HG03460 (cell line): ENCODE measurements around the gene FIP1L1.

Source experiments
- ATAC-seq: cut with Tn5 transposase; IDR thresholded peaks from one replicate; pipeline ENCODE4 v1.9.1; 2021; ENCODE audit not compliant: unreplicated experiment

The FIP1L1 gene

GRCh38 chr4:53499791-53500190 is 122.3 kb downstream of the FIP1L1 start:
- no peak for ATAC-seq

- no peak for ATAC-seq
These were observed 123.1 kb downstream of the FIP1L1 start for GRCh38 chr4:53500546-53500945.

DNA sequence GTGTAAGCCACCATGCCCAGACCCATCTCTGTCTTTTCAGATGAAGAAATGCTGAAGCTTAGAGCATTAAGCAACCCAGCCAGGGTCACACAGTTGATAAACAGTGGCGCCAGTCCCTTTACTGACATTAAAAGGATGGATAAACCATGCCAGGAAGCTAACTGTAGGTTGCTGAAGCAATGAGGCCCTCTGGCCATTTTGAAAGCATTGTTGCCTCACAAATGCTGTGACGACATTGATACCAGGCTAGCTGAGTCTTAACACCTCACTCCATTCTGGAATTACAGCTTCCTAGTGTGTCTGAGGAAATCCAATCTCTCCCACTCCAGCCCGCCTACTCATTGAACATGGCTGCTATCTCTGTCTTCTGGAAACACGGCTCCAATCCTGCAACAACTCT is 124.1 kb downstream of the FIP1L1 start:
- no peak for ATAC-seq

DNA sequence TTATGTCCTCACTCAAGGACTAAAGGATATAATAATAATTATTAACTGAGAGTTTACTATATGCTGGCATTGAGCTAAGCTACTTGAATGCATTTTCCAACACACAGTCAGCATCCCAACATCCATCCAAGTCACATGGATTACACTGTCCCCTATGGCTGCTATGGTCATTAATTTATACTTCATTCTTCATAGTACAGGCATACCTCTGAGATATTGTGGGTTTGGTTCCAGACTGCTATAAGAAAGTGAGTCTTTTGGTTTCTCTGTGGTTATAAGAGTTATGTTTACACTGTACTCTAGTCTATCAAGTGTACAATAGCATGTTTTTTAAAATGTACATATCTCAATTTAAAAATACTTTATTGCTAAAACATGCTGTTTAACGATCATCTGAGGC is 124.7 kb downstream of the FIP1L1 start:
- no peak for ATAC-seq

- ATAC-seq = no peak
These were observed 128.5 kb downstream of the FIP1L1 start for GRCh38 chr4:53505947-53506346.

- ATAC-seq = no peak
These were observed 129.6 kb downstream of the FIP1L1 start for GRCh38 chr4:53507058-53507457.

- no peak for ATAC-seq
These were observed 130.3 kb downstream of the FIP1L1 start for GRCh38 chr4:53507671-53508286.

DNA sequence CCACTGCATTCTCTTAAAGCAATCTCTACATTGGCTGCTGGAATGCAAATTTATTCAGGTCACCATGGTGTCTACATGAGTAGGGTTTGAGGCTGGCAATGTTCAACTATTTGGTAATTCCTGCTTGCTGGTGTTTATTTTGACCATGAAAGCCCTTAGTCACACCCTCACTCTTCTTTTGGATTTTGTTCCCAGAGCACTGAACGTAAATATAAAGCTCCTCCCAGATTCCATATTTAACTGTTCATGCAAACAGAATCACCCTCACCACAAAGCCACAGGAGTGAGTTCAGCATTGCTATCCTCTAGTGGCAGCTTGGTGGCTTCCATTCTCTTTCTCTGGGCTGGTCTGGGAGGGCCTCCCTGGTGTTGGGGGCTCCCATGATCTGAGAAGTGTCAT is 131.0 kb downstream of the FIP1L1 start:
- no peak for ATAC-seq

DNA sequence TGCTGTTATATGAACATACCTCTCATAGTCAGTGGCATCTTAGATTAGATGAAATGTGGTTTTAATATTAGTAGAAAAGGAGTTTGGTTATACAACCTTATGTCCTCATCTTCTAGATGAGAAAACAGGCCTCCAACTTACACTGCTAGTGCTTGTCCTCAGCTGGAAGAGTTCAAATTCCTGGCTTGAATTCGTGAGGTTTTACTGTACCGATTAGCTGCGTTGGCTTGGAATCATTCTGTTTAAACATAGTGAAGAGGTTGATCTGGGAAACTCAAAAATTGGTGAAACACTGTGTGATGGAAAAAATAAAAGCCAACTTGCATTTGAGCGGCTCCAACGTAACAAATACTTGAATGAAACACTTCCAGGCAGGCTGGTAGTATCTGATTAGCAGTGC is 132.9 kb downstream of the FIP1L1 start:
- ATAC-seq = no peak
